ENCODE data around the gene PATE3.

DNA sequence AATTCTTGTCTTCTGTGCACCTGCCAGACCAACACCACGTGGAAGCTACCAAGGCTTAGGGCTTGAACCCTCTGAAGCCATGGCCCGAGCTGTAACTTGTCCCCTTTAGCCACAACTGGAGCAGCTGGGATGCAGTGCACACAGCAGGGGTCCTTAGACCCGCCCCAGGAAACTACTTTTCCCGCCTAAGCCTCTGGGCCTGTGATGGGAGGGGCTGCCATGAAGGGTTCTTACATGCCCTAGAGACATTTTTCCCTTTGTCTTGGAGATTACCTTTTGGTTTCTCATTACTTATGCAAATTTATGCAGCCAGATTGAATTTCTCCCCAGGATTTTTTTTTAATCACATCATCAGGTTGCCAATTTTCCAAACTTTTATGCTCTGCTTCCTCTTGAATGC is 9.7 kb downstream of the PATE3 start:
- TF ChIP-seq, protein P1, sequence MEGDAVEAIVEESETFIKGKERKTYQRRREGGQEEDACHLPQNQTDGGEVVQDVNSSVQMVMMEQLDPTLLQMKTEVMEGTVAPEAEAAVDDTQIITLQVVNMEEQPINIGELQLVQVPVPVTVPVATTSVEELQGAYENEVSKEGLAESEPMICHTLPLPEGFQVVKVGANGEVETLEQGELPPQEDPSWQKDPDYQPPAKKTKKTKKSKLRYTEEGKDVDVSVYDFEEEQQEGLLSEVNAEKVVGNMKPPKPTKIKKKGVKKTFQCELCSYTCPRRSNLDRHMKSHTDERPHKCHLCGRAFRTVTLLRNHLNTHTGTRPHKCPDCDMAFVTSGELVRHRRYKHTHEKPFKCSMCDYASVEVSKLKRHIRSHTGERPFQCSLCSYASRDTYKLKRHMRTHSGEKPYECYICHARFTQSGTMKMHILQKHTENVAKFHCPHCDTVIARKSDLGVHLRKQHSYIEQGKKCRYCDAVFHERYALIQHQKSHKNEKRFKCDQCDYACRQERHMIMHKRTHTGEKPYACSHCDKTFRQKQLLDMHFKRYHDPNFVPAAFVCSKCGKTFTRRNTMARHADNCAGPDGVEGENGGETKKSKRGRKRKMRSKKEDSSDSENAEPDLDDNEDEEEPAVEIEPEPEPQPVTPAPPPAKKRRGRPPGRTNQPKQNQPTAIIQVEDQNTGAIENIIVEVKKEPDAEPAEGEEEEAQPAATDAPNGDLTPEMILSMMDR (IDR thresholded peaks at IDR 0.05) = no peak
- TF ChIP-seq EP300 (IDR thresholded peaks at IDR 0.05; ENCODE audit: low read depth) (no peak), POLR2A (IDR thresholded peaks at IDR 0.05) (no peak)
